Stimulated activated CD8-positive, alpha-beta memory T cell treated with anti-CD3 and anti-CD28 coated beads, Interleukin-12 subunit alpha, Interleukin-12 subunit beta, amount 100 ng/mL, for 1 hour (primary cell): ENCODE data around the gene ICAM2.

ENCODE experiments used
- DNase-seq: peaks from one replicate; pipeline ENCODE4 v3.0.0-alpha.2; 2020; ENCODE audit warnings: low read depth

The ICAM2 gene

DNA sequence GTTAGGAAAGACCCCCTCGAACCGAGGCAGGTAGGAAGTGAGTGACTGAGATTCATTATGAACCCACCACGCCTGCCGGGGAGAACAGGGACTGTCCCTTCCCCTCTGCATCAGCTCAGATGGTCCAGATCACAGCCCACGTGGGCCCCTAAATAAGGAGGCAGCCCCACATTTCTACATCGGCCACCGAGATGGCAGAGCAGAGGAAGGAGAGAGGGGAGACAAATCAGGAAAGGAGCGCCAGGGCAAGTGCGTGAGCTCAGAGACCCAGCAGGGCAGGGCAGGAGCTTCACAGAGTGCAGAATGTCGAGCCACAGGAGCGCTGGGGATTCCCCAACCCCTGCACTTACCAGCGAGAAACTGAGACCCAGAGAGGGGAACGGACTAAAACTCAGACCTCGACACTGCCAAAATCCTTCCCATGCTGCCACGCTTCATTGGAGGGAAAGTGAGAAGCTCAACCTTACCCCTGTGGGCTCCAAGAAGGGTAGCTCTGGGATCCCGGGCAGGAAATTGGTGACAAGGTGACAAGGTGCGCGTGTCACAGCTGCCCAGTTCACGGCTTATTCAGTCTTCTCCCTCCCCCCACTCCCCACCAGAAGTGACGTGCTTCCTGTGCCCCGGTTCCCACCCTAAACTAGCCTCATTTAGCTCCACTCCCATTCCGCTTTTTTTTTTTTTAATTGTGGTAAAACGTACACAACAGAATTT is at the start of gene ICAM2:
Gene ICAM2 (minus strand): TSS at position 578 of the 711 bp plus-strand sequence. CDS start 13,942 bp downstream, outside the sequence.
- DNase-seq = peak; percentile 86

DNA sequence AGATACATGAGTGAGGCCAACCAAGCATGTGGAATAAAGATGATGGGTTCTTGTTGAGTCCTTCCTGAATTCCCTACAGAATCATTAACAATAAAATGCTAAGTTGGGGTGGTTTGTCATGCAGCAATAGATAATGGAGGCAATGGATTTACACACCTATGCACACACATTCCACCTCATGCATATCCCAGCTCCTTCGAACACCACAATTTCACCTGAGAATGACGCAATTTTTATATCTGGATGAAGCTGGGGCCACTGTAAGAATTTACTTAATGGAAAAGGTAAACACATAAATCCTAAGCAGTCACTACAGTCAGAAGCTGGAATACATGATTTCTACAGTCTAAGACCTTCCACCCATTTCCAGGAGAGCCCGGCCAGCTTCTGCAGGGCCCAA is 49.8 kb upstream of the ICAM2 start:
- DNase-seq = no peak

DNA sequence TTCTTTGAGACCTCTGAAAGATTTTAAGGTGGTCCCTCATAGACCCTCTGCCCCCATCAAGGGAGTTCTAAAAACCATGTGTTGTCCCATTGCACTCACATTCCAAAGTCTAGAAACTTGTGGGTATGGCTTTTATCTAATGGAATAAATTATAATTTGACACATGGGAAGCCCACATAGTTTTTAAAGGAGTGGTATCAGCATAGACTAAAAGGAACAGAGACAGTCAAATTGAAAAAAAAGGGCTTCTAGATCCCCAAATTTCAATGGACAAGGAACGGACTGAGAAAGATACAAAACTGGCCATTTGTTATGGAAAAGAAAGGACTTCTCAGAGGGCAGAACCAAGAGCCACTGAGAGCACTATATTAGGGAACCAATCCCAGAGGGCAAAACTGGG is 48.7 kb upstream of the ICAM2 start:
- no peak for DNase-seq

DNA sequence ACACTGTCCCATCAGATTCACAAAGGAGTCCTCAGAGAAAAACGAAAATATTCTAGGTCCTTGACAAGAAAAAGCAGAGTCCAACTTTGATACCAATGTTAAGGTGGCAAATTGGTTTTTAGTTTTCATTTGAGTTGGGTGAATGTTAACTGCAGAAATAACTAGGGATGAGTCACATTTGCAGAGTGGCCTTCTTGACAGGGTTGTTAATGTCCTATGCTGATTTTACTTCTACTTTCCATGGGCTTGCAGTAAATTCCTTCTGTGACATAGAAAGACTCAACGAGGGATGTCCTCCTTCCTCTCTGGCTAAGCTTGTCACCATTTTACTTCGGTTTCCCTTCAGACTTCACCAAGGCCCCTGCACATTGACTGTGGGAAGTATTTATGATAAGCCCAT is 47.2 kb upstream of the ICAM2 start:
- DNase-seq = no peak

DNA sequence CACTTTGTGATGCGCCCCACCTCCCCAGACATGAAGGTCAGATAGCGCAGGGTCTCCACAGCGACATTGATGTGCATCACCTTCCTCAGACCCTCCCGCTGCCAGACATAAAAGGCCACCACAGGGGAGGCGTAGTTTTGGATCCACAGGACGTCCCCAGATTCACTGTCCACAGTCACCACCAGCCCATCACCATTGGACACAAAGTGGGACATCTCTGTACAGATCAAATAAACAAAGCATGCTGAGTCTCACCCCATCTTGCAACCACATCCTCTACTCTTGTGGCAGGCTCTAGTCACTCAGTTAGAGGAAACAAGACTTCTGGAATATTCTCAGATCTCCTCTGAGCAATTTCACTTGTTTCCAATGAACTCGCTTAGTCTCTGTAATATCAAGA is 46.3 kb upstream of the ICAM2 start:
- DNase-seq = no peak

DNA sequence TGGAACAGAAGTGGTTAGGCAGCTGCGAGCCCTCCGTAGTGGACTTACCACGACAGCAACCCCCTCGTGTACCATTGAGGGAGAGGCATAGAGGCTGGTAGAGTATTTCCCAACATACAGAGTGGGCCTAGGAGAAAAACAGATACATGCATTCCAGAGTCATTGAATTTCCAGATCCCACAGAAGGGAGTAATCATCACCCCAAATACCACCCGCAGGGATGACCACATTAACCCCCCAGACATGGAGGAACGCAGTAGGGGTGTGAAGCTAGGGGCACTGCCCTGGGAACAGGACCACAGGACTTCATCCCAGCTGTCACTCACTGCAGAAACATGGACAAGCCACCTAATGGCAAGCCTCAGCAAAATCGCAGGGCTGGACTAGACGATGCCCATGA is 44.7 kb upstream of the ICAM2 start:
- DNase-seq = no peak

DNA sequence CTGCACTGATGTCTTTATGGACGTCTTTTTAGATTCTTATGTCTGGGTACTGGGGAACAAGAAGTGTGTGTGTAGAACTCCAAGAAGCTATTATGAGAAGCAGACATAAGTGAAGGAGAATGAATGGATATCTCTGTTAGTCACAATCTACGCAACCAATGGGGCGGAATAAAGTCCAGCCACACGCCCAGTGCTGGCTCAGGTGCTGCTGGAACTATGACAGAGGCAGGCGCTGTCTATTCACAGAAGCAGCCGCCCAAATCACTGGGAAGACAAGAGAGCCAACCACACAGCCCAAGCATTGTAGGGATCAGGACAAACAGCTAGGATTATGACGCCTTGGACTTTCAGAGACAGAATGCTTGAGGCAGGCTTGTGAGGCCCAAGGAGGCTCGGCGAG is 43.9 kb upstream of the ICAM2 start:
- DNase-seq = no peak

DNA sequence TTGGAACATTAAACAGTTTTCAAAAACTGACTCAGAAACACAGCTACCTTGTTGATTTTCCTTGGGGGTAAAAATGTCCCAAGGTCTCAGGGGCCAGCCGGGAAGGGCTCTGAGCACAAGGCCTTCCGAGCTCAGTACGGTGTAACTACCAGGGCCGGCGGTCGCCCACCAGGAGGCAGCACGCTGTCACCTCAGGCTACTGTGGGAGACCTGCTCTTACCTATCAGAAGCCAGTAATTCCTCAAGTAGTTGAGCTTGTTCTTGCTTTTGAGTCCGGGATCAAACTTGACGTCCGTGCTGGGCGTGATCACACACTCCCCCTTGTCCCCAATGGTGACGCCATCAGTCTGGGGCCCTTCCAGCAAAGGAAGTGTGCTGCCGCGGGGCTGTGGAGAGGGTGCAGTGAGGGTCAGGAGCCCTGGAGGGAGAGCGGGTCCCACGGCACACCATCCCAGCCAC is 43.4 kb upstream of the ICAM2 start:
- no peak for DNase-seq

DNA sequence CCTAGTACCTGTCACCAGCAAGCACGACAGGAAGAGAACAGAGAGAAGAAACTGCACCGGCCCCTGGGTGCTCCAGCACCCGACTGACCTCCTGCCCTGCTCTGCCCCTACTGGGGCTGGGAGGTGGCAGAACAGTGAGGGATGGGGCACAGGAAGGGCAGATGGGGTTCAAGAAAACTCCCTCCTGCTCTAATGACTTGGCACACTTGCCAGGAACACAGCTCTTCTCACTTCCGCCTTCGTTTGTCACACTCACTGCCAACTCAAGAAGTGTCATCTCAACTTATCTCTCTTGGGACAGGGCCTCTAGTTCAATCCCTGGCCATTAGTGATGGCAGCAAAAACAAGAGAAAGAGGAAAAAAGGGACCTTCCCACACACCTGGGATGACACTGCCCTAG is 42.7 kb upstream of the ICAM2 start:
- no peak for DNase-seq

DNA sequence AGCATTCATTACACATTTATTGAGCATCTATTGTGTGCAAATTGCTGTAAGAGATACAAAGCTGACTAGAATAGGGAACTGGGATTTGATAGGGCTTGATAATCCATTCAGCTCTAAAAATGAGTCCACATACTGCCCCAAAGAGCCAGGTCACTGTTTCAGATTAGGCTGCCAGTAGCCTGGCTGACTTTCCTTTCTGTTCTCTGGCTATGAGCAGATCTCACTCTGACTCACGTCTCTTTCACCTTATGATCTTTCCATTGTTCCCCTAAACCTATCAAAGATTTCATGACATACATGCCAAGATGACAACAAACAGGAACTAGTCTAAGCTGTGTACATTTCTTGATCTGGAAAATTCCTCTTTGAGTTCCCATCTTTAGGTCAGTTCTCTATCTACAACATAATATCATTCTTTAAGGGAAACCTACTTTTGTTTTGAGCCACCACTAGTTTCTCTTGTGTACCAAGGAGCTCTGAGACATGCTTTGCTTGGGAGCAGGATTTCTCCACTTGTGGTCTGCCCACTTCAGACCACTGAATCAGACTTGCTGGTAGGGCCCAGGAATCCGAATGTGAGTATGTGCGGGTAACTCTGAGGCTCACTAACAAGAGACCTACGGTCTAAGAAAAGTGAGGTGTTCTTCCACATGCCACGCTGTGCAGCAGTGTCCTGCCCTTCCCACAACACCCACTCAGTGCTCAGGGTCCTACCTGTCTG is 40.9 kb upstream of the ICAM2 start:
- no peak for DNase-seq

DNA sequence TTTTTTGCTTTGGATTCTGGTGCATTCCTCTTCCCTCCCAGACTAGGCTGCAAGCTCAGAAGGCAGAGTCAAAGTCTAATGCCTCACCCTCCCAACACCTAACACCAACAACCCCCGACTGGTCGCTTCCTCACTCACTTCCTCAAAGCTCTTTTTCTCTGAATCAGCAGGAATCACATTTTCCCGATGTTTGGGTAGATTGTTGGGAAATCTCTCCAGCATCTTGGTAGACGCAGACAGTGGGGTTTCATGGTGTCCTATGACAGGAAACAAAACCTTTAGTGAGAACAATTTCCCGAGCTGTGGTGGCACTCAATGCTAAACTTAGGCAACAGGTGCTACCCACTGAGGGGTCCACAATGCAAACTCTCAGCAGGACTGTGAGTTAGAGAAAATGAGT is 39.9 kb upstream of the ICAM2 start:
- DNase-seq = no peak

DNA sequence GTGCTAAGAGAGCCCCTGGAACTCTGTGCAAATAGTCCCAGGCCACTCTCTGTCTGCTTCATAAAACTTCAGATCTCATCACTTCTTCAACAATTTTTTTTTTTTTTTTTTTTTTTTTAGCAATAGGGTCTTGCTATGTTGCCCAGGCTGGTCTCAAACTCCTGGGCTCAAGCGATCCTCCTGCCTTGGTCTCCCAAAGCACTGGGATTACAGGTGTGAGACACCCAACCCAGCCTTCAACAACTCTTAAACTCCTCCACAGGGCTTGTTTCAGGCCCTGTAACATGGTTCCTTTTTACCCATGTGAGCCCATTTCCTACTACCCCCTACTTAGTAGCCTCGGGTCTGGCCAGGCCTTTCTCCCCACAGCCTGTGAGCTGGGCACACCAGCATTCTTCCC is 39.3 kb upstream of the ICAM2 start:
- DNase-seq = no peak

DNA sequence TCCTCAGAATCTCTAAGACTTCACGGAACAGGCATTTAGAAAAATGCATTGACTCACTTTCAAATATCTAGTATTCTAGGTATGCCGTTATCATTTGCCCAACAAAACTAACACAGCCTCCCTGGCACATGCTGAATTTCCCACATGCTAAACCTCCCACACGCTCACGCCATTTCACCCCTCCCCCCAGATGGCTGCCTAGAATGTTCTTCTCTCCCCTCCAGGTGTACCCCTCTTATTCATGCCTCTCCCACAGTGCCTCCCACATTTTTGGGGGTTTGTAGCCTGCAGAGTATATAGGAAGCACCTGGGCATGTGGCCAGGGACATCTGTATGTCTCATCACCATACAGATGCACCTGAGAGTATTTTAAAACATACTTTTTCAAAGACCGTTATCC is 38.2 kb upstream of the ICAM2 start:
- no peak for DNase-seq

DNA sequence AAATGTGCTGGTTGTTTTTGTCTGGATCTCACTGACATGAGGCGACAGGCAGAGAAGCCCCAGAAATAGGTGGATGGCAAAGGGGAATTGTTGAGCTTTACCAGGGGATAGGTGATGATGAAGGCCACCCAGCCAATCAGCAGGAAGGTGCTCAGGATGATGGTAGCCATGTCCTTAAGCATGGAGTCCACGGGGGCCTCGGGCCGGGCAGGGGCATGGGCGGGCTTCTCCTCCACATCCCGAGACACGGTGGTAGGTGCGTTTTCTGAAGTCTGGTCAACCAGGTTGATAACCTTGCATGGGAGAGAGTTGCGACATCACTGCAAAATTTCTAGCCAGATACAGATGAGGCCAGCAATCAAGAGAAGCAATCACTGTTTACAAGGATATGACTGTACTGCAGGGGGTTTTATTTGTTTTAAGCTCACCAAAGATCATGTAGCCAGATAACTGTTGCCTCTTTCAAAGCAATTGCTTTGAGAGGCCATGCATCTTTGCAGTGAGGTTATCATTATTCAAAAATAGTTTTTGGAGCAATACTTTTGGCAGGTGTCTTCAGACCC is 37.3 kb upstream of the ICAM2 start:
- no peak for DNase-seq

DNA sequence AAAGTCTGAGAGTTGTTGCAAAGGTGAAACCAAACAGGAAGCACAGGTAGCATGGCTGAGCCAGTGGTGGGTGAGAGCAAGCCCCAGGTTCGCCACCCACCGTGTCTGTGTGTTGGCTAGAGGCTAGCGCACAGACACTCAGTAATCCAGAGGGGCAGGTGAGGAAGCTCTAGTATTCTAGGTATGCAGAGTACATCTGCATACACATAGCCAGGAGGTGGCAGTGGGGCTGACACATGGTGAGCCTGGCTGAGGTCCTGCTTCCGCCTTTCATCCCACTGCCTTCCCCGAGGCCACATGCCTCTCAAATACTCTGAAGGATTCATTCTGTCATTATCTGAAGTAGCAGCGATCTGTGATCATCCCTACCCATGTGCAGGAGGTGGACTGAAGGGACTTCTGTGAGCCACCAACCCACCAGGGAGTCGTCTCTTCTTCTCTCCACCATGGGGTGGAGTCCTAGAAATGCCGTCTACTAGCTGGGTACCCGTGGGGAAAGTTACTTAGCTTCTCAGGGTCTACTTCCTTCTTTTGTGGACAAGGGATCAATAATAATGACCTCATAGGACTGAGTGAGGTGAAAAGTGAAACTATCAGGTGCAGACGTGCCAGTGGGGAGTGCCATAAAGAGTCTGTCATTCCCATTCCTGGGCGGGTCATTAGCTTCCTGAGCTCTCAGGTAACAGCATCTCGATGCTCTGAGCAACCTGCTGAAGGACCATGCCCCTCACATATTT is 36.0 kb upstream of the ICAM2 start:
- no peak for DNase-seq

DNA sequence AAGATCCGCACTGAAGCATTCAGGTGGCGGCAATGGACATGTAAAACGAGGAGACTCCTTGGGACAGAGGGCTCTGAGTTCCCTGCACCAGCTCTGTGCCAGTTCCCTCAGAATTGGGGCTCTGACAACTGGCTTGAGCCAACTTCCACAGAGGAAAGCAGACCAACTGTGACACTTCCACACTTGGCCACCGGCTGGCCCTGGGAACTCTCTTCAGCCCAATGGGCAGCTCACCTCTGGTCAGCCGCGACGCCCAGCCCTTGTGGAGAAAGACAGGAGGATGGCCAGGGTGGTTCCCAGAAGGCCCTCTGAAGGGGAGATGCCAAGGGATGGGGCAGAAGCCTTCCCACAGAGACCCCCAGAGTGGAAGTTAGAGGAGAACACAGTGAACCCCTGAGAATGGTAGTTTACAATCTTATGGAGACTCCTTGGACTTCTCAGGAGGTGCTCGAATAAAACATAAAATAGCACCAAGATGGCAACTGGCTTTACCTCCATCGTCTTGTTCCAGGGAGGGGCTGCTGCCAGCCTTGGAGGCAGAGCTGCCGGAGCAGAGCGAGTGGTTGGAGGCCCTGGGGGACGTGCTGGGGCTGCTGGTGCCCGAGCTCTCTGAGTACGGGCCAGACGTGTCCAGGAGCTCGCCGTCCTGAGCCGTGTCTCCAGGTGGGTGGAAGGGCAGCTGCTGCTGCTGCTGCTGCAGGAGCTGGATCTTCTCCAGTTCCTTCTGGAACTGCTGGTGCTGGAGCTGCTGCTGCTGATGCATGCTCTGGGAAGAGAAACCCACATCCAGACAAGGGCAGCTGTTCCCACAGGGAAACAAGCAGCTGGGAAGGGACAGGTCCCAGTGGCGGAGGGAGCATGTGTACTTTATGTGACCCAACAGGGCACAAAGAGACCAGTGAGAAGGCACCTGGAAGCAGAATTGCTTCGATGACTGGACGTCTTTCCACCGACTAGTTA is 35.0 kb upstream of the ICAM2 start:
- DNase-seq = no peak

DNA sequence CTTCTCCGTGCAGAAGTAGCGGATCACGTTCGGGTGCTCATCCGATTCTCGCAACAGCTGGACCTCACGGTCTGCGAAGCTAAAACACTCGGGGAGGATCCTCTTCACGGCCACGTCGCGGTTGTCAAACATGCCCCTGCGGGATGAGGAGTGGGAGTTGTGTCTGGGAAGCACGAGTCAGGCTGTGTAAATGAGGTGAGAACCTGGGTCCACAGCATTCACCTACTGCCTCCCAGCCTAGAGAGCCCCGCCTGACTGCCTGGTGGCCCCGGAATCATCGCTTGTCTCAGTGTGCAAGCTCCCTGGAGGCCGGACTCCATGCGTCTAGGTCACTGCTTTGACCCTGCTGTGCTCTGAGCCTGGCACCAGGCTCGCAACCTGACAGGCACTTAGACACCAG is 33.9 kb upstream of the ICAM2 start:
- no peak for DNase-seq

DNA sequence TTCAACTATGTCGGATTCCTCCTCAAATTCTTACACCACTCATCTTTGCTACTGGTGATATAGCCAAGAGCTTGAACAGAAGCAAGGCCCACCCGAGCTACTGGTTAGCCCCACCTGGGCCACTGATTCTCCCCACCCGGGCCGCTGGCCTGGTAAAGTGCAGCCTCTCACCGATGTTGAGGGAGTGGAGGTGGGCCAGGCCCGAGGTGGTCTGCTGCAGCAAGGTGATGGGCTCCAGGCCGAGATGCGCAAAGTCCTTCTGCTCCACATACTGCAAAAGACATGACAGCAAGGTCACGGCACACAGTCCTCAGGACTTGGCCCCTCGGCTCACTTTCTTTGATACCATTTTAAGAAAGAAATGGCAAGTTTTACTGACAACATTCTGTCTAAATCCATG is 32.7 kb upstream of the ICAM2 start:
- DNase-seq = no peak

DNA sequence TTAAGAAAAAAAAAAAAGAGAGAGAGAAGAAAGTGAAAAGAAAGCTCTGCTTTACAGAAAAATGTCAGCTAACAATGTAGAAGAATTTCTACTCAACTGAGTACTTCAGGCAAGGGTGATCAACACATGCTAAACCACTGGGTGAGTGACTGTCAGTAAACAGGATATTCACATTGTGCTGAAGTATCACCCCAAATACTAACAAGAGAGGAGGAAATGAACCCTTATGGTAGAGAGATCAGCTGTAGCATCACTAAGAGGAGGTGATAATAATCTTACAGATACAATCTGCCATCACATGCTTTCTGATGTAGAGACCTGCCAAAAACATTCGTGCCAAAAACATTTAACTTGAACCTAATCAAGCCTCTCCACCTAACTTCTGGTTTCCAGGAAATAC is 30.7 kb upstream of the ICAM2 start:
- DNase-seq = no peak

DNA sequence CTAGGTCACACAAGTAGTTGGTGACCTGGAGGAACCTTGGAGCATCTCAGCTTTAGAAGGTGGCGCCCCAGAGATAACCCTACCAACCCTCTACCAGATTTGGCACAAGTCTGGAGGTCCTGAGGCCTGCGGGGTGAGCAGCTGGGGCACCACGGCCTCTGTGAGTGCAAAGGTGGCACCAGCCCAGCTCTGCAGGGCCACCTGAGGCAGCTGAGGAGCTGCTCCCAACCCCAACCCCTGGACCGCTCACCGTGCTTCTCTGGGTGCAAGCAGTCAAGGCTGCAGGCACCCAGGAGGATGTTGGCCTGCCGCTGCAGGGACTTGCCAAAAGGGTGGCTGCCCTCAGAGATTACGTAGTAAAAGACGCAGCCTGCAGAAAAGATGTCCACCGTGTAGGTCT is 28.4 kb upstream of the ICAM2 start:
- DNase-seq = no peak

DNA sequence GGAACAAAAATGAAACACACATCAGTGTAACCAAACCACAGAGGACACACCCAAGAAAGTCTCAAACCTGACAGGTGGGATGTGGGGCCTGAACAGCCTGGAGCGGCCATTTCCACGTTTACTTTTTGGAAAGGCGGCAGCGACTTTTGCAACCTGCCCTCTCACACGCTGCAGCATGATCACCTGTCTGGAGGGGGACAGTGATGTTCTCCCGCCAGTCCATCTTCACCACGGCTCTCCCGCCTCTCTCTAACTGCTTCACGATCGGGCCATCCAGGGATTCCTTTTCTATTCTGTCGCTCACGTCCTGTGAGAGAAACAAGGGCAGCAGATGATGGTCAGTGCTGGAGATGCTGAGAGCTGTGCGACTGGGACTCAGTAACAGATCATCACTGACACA is 24.7 kb upstream of the ICAM2 start:
- no peak for DNase-seq
